SU-DHL-6 (cell line): Measurements from ENCODE around the gene NOXA1.

ENCODE experiments used
- H2AFZ ChIP-seq: fragments of 200-600 bp; sonication (generic); 2 replicates; pipeline ENCODE4 v1.6.1; 2014; ENCODE audit warnings: low read depth, mild to moderate bottlenecking, moderate library complexity, mixed read lengths, antibody characterized with exemption, low read length; ENCODE audit not compliant: severe bottlenecking
- H3F3A ChIP-seq: fragments of 200-600 bp; shearing (Covaris generic); 2 replicates; pipeline ENCODE4 v1.6.0; 2016; ENCODE audit warnings: antibody characterized with exemption, mild to moderate bottlenecking; ENCODE audit not compliant: insufficient read depth
- H3K27ac ChIP-seq: fragments of 200-600 bp; sonication (generic); 2 replicates; pipeline ENCODE4 v1.5.1; 2016; ENCODE audit warnings: low read depth, mild to moderate bottlenecking, low read length, moderate library complexity, mixed read lengths
- H3K27me3 ChIP-seq: fragments of 200-600 bp; sonication (generic), shearing (Covaris generic); 2 replicates; pipeline ENCODE4 v1.6.0; 2014; ENCODE audit warnings: mild to moderate bottlenecking, low read length
- H3K36me3 ChIP-seq: fragments of 200-600 bp; sonication (generic); 2 replicates; pipeline ENCODE4 v1.6.1; 2014; ENCODE audit warnings: mild to moderate bottlenecking, low read length, mixed read lengths
- H3K4me2 ChIP-seq: fragments of 300-600, 200-600 bp; shearing (Covaris generic), sonication (generic); 2 replicates; pipeline ENCODE4 v1.6.0; 2014; ENCODE audit warnings: low read length, low read depth, mild to moderate bottlenecking; ENCODE audit not compliant: poor library complexity, severe bottlenecking
- H3K4me3 ChIP-seq: fragments of 200-600 bp; sonication (generic); 2 replicates; pipeline ENCODE4 v1.5.1; 2014; ENCODE audit warnings: antibody characterized with exemption, low read length, mild to moderate bottlenecking, mixed read lengths; ENCODE audit not compliant: insufficient read depth, poor library complexity, severe bottlenecking
- H3K79me2 ChIP-seq: fragments of 200-600 bp; sonication (generic); 2 replicates; pipeline ENCODE4 v1.6.1; 2014; ENCODE audit warnings: mild to moderate bottlenecking, low read length, moderate library complexity; ENCODE audit not compliant: insufficient read depth
- H3K9ac ChIP-seq: fragments of 200-600 bp; sonication (generic); 2 replicates; pipeline ENCODE4 v1.7.0; 2014; ENCODE audit warnings: mild to moderate bottlenecking, low read length
- H3K9me2 ChIP-seq: fragments of 200-600 bp; sonication (generic); replicated peaks from 2 replicates; pipeline ENCODE4 v1.6.1; 2014; ENCODE audit warnings: low read length; ENCODE audit not compliant: insufficient read depth
- H3K9me3 ChIP-seq: fragments of 200-600 bp; sonication (generic); 2 replicates; pipeline ENCODE4 v1.6.1; 2014; ENCODE audit warnings: low read length, mixed read lengths; ENCODE audit not compliant: insufficient read depth
- H4K20me1 ChIP-seq: fragments of 200-600 bp; sonication (generic); 2 replicates; pipeline ENCODE4 v1.6.1; 2014; ENCODE audit warnings: low read depth, mild to moderate bottlenecking, antibody characterized with exemption, low read length, moderate library complexity, mixed read lengths
- CTCF ChIP-seq: fragments of 200-600 bp; sonication (generic); IDR thresholded peaks from one replicate; pipeline ENCODE4 v1.5.1; 2017; ENCODE audit warnings: antibody characterized with exemption, mild to moderate bottlenecking, low read length, moderate library complexity; ENCODE audit not compliant: insufficient read depth, poor library complexity, severe bottlenecking
- EZH2phosphoT487 ChIP-seq: fragments of 200-600 bp; sonication (generic), shearing (Covaris generic); conservative IDR thresholded peaks from 2 replicates; pipeline ENCODE4 v1.6.1; 2018; ENCODE audit warnings: mild to moderate bottlenecking, antibody characterized with exemption, low read length, moderate library complexity, mixed read lengths

The NOXA1 gene

DNA sequence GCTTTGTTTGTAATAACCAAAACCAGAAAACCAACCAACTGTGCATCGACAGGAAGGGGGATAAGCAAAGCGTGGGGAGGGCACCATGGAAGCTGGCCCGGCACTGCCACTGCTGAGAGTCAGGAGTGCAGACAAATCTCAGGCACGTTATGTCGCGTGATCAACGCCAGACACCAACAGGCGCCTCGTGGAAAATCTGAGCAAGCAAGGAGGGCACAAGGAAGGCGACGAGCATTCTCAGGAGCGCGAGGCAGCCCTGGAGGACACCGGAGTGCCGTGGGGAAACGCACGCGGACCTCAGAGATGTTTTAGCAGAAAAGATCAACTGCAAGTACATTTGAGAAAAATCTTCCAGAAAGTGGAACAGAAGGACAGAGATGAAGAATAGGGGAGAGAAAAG is 51.1 kb downstream of the NOXA1 start:
- no peaks in the 10 kb centered on the region for H3K79me2 ChIP-seq
- no peak overlapping the region for H3K4me3 ChIP-seq
- no peak overlapping the region for H2AFZ ChIP-seq
- no peaks in the 10 kb centered on the region; the same call in 1 of the 2 replicates for H3F3A ChIP-seq
- H3K9me3 ChIP-seq = peaks cover 16% of the 10 kb centered on the region; the same call in 1 of the 2 replicates
- H3K27me3 ChIP-seq = no peaks in the 10 kb centered on the region
- H3K4me2 ChIP-seq = no peak overlapping the region
- no peaks in the 10 kb centered on the region for H3K36me3 ChIP-seq
- H3K9me2 ChIP-seq = no peaks in the 10 kb centered on the region
- no peak overlapping the region for H3K9ac ChIP-seq
- H3K27ac ChIP-seq = no peak overlapping the region
- H4K20me1 ChIP-seq = no peaks in the 10 kb centered on the region
- TF ChIP-seq EZH2phosphoT487 = no peak
- TF ChIP-seq CTCF = no peak

GRCh38 chr9:137475666-137476065 is 52.5 kb downstream of the NOXA1 start:
- Histone ChIP-seq H3F3A (no peaks in the 10 kb centered on the region), H3K4me3 (no peak overlapping the region), H3K79me2 (no peaks in the 10 kb centered on the region), H3K9ac (no peak overlapping the region), H2AFZ (no peak overlapping the region), H3K27me3 (no peaks in the 10 kb centered on the region), H3K9me3 (peaks cover 16% of the 10 kb centered on the region; the same call in 1 of the 2 replicates), H4K20me1 (no peaks in the 10 kb centered on the region), H3K27ac (no peak overlapping the region), H3K36me3 (no peaks in the 10 kb centered on the region), H3K4me2 (no peak overlapping the region), H3K9me2 (no peaks in the 10 kb centered on the region)
- TF ChIP-seq CTCF (no peak), EZH2phosphoT487 (no peak)

GRCh38 chr9:137476856-137477255 is 53.7 kb downstream of the NOXA1 start:
- Histone ChIP-seq H3K4me3 (no peak overlapping the region), H3K4me2 (no peak overlapping the region), H3K36me3 (no peaks in the 10 kb centered on the region), H2AFZ (no peak overlapping the region), H3K9ac (no peak overlapping the region), H3K27ac (no peak overlapping the region), H3K9me2 (no peaks in the 10 kb centered on the region), H3F3A (no peaks in the 10 kb centered on the region), H3K27me3 (no peaks in the 10 kb centered on the region), H3K79me2 (no peaks in the 10 kb centered on the region), H4K20me1 (no peaks in the 10 kb centered on the region), H3K9me3 (peaks cover 16% of the 10 kb centered on the region; the same call in 1 of the 2 replicates)
- TF ChIP-seq CTCF = no peak
- no peak for TF ChIP-seq EZH2phosphoT487
